Vagina (tissue), 2 donors: Measurements from ENCODE around the gene POU2F3.

Experiments
- POLR2A ChIP-seq, 2 donors: fragments of 450-650 bp; IDR thresholded peaks; one replicate each; pipeline ENCODE4 v1.6.1; 2017; ENCODE audit warnings: antibody characterized with exemption in 2 of 2, mild to moderate bottlenecking in 2 of 2, moderate library complexity in 2 of 2
- POLR2AphosphoS5 ChIP-seq, 2 donors: sonication (generic); formaldehyde crosslinking; IDR thresholded peaks; one replicate each; pipeline ENCODE4 v1.9.0; 2017; ENCODE audit warnings: antibody characterized with exemption in 2 of 2, mild to moderate bottlenecking in 2 of 2, low read depth in 1 of 2; ENCODE audit not compliant: insufficient read depth in 1 of 2
- TF ChIP-seq, protein P1 (sequence below), 3 experiments: fragments of 450-650 bp in 2 of 3; fragments of 200-600 bp in 1 of 3; sonication (generic) in 1 of 3; IDR thresholded peaks; one replicate each; pipeline ENCODE4 v1.5.1; 2017 to 2019; ENCODE audit warnings: antibody characterized with exemption in 3 of 3, mild to moderate bottlenecking in 2 of 3, moderate library complexity in 2 of 3

DNA sequence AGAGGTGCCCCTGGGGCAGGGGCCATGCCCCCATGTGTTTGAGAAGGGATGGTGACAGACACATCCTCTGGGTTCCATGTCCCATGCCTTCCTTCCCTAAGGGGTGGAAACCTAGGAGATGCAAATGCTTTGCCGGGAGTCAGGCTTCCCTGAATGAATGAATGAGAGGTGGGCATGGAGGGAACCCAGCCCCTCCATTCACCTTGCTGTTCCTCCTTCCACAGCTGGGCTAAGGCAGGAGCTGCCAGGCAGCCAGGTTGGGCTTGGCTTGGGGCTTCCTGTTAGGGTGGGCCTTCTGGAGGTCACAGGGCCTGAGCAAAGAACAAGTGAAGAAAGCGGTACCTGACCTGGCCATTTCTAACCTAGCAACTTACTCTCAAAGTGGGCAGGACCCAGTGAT, 926 bp downstream of the POU2F3 start:
- TF ChIP-seq, protein P1, sequence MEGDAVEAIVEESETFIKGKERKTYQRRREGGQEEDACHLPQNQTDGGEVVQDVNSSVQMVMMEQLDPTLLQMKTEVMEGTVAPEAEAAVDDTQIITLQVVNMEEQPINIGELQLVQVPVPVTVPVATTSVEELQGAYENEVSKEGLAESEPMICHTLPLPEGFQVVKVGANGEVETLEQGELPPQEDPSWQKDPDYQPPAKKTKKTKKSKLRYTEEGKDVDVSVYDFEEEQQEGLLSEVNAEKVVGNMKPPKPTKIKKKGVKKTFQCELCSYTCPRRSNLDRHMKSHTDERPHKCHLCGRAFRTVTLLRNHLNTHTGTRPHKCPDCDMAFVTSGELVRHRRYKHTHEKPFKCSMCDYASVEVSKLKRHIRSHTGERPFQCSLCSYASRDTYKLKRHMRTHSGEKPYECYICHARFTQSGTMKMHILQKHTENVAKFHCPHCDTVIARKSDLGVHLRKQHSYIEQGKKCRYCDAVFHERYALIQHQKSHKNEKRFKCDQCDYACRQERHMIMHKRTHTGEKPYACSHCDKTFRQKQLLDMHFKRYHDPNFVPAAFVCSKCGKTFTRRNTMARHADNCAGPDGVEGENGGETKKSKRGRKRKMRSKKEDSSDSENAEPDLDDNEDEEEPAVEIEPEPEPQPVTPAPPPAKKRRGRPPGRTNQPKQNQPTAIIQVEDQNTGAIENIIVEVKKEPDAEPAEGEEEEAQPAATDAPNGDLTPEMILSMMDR (IDR thresholded peaks at IDR 0.05) = no peak
- TF ChIP-seq POLR2A (IDR thresholded peaks at IDR 0.05) (no peak), POLR2AphosphoS5 (IDR thresholded peaks at IDR 0.05; ENCODE audit: insufficient read depth in 1 of 2, low read depth in 1 of 2) (no peak)
